HCT116 (cell line): ENCODE measurements around the gene WWTR1.

Experiments
- CBX3 ChIP-seq: IDR thresholded peaks from 2 replicates; pipeline ENCODE4 v1.6.1; 2012; ENCODE audit warnings: low read depth
- CTCF ChIP-seq, 3 experiments: fragments of 200-600 bp in 1 of 3; sonication (generic) in 1 of 3; IDR thresholded peaks in 2 of 3; conservative IDR thresholded peaks in 1 of 3; 2 replicates each; pipeline ENCODE4 v1.5.1; 2012 to 2017; ENCODE audit warnings: low read depth in 2 of 3, low read length in 2 of 3, antibody characterized with exemption in 1 of 3, borderline replicate concordance in 1 of 3, control low read depth in 1 of 3, mild to moderate bottlenecking in 1 of 3, mixed read lengths in 1 of 3, mixed run types in 1 of 3, moderate library complexity in 1 of 3; ENCODE audit not compliant: insufficient read depth in 1 of 3
- EZH2 ChIP-seq: fragments of 200-600 bp; sonication (generic); IDR thresholded peaks from 2 replicates; pipeline ENCODE4 v1.6.1; 2017; ENCODE audit warnings: antibody characterized with exemption, mixed run types
- EZH2phosphoT487 ChIP-seq: fragments of 200-600 bp; IDR thresholded peaks from 2 replicates; pipeline ENCODE4 v1.6.1; 2018; ENCODE audit warnings: antibody characterized with exemption, borderline replicate concordance
- POLR2A ChIP-seq: IDR thresholded peaks from 2 replicates; pipeline ENCODE4 v1.7.0; 2011; ENCODE audit warnings: borderline replicate concordance; ENCODE audit not compliant: insufficient read depth, insufficient read length; ENCODE audit errors: extremely low read depth
- POLR2AphosphoS5 ChIP-seq: IDR thresholded peaks from 2 replicates; pipeline ENCODE4 v1.6.1; 2011; ENCODE audit warnings: mild to moderate bottlenecking, low read depth, low read length, moderate library complexity
- REST ChIP-seq: IDR thresholded peaks from 2 replicates; pipeline ENCODE4 v1.6.1; 2012; ENCODE audit warnings: low read depth
- SP1 ChIP-seq: IDR thresholded peaks from 2 replicates; pipeline ENCODE4 v1.6.1; 2012; ENCODE audit warnings: low read depth
- YY1 ChIP-seq: IDR thresholded peaks from 2 replicates; pipeline ENCODE4 v1.6.1; 2011; ENCODE audit warnings: low read length, low read depth, moderate library complexity, mild to moderate bottlenecking; ENCODE audit not compliant: insufficient replicate concordance; ENCODE audit errors: extremely low read depth
- ZBTB33 ChIP-seq: IDR thresholded peaks from 2 replicates; pipeline ENCODE4 v1.6.1; 2011; ENCODE audit warnings: mild to moderate bottlenecking, low read length, moderate library complexity; ENCODE audit not compliant: insufficient replicate concordance; ENCODE audit errors: extremely low read depth
- ZFX ChIP-seq: fragments of 450-650 bp; IDR thresholded peaks from 2 replicates; pipeline ENCODE4 v1.6.1; 2017
- ZNF274 ChIP-seq: fragments of 200-500 bp; sonication (Bioruptor generic); IDR thresholded peaks from 2 replicates; pipeline ENCODE4 v1.6.1; 2014; ENCODE audit warnings: mild to moderate bottlenecking, low read depth, low read length, inconsistent platforms

- TF ChIP-seq REST (no peak), ZBTB33 (no peak), YY1 (no peak), CTCF (IDR thresholded peaks at IDR 0.05 in 2 of 3, conservative IDR thresholded peaks at IDR 0.05 in 1 of 3; ENCODE audit: borderline replicate concordance in 1 of 3, insufficient read depth in 1 of 3, low read depth in 2 of 3, low read length in 2 of 3) (no peak), CBX3 (no peak), POLR2A (no peak), SP1 (no peak), POLR2AphosphoS5 (no peak), EZH2phosphoT487 (no peak), EZH2 (no peak), ZFX (no peak), ZNF274 (no peak)
Observed at GRCh38 chr3:149481491-149481890, 176.3 kb downstream of the WWTR1 start.
